ENCODE measurements around the gene KNG1.
"Not testable (repeated sequence)": the region's sequence is repeated elsewhere in the genome, so short reads cannot be mapped to it uniquely, and the experiment has no call there.

KNG1 gene

DNA sequence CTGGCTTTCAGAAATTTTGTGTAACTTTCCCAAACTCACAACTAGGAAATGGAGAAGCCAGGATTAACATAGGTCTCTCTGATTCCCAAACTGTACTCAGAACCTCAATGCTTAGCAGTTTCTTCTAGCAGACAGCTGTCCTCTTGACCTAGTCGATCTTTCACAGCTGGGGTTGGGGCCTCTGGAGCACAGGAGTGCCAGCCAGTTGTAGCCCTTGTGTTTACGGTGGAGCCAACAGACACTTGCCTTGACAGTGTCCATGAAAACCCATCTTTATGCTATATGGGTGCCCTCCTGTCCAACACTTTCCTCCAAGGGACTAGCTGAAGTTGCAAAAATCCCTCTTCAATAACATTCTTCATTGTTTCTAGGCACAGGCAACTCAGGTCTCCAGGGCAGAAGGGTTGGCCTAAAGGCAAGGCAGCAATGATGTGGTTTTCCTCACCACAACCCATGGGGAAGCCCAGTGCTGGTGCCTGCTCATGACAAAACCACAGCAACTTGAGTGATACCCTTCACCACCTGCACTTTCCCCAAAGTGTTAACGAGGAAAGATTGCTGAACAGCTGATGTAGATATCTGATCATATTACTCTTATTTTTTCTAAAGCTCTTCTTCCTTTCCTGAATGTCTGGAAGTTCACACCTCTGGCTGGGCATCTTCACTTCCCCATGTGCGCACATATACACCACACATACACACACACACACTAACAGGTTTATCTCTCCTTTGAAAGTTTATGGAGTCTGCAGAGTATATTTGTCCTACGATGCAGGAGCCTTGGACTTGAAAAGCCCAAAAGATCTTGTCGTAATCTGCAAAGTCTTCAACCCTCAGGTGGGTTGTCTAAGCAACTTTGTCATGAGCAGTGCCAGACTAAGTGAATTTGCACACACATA lies 11.0 kb upstream of the KNG1 start:
- Histone ChIP-seq H4K8ac (ENCODE audit: low read length) (no peak overlapping the region), H2AFZ (ENCODE audit: low read depth, low read length) (no peak overlapping the region), H3K79me1 (replicated peaks; ENCODE audit: low read length, poor library complexity, severe bottlenecking) (no peaks in the 10 kb centered on the region), H3K27ac (ENCODE audit: low read length, poor library complexity, severe bottlenecking) (no peak overlapping the region), H2BK15ac (ENCODE audit: low read depth, poor library complexity, severe bottlenecking) (no peak overlapping the region), H3K4me1 (ENCODE audit: control insufficient read depth, insufficient read depth, low read depth, low read length) (no peaks in the 10 kb centered on the region), H3K4me3 (ENCODE audit: insufficient read depth in 1 of 2, low read depth in 1 of 2, low read length in 2 of 2) (no peak overlapping the region), H2AK5ac (ENCODE audit: low read length, severe bottlenecking) (no peak overlapping the region), H2BK120ac (ENCODE audit: low read depth, low read length) (no peak overlapping the region), H3K4me2 (ENCODE audit: low read length, poor library complexity, severe bottlenecking) (no peak overlapping the region), H3K36me3 (ENCODE audit: control insufficient read depth in 1 of 2, insufficient read depth in 2 of 2, low read depth in 1 of 2, low read length in 2 of 2) (no peaks in the 10 kb centered on the region), H2BK5ac (ENCODE audit: low read depth, low read length, poor library complexity, severe bottlenecking) (no peak overlapping the region), H2BK12ac (ENCODE audit: low read length in 2 of 2) (no peak overlapping the region), H3K27me3 (ENCODE audit: control insufficient read depth in 1 of 2, insufficient read depth in 1 of 2, low read length in 2 of 2) (peaks cover 15 to 20% of the 10 kb centered on the region in 2 experiments), H3K4ac (ENCODE audit: low read depth in 1 of 2, low read length in 2 of 2) (no peak overlapping the region), H3K23ac (ENCODE audit: low read length in 2 of 2) (no peak overlapping the region), H3K18ac (ENCODE audit: low read depth in 1 of 2, low read length in 2 of 2) (no peak overlapping the region), H3K9ac (ENCODE audit: low read length) (no peak overlapping the region), H4K91ac (ENCODE audit: low read length) (no peak overlapping the region), H3K14ac (ENCODE audit: low read length in 2 of 2) (no peak overlapping the region), H3K9me3 (ENCODE audit: control insufficient read depth, low read length) (no peaks in the 10 kb centered on the region)
- WGBS: 87% methylated on average over 5 of the region's 6 CpGs
- DNase-seq: no peak

- H3K23ac ChIP-seq (ENCODE audit: low read length in 2 of 2): no peak overlapping the region
- H3K27me3 ChIP-seq (ENCODE audit: control insufficient read depth in 1 of 2, insufficient read depth in 1 of 2, low read length in 2 of 2): peaks cover 28% of the 10 kb centered on the region in 2 experiments
- H4K8ac ChIP-seq (ENCODE audit: low read length): no peak overlapping the region
- H3K36me3 ChIP-seq (ENCODE audit: control insufficient read depth in 1 of 2, insufficient read depth in 2 of 2, low read depth in 1 of 2, low read length in 2 of 2): no peaks in the 10 kb centered on the region
- no peak overlapping the region for H4K91ac ChIP-seq (ENCODE audit: low read length)
- WGBS: 61% methylated on average over 5 of the region's 6 CpGs
- no peaks in the 10 kb centered on the region for H3K79me1 ChIP-seq (replicated peaks; ENCODE audit: low read length, poor library complexity, severe bottlenecking)
- no peak overlapping the region for H3K18ac ChIP-seq (ENCODE audit: low read depth in 1 of 2, low read length in 2 of 2)
- no peak overlapping the region for H3K9ac ChIP-seq (ENCODE audit: low read length)
- H2AFZ ChIP-seq (ENCODE audit: low read depth, low read length): no peak overlapping the region
- no peak overlapping the region for H3K27ac ChIP-seq (ENCODE audit: low read length, poor library complexity, severe bottlenecking)
- H3K4ac ChIP-seq (ENCODE audit: low read depth in 1 of 2, low read length in 2 of 2): no peak overlapping the region
- no peak overlapping the region for H3K4me2 ChIP-seq (ENCODE audit: low read length, poor library complexity, severe bottlenecking)
- no peak overlapping the region for H2BK12ac ChIP-seq (ENCODE audit: low read length in 2 of 2)
- no peak overlapping the region for H2BK120ac ChIP-seq (ENCODE audit: low read depth, low read length)
- no peaks in the 10 kb centered on the region for H3K4me1 ChIP-seq (ENCODE audit: control insufficient read depth, insufficient read depth, low read depth, low read length)
- no peak overlapping the region for H2AK5ac ChIP-seq (ENCODE audit: low read length, severe bottlenecking)
- no peaks in the 10 kb centered on the region for H3K9me3 ChIP-seq (ENCODE audit: control insufficient read depth, low read length)
- H2BK5ac ChIP-seq (ENCODE audit: low read depth, low read length, poor library complexity, severe bottlenecking): no peak overlapping the region
- no peak overlapping the region for H3K4me3 ChIP-seq (ENCODE audit: insufficient read depth in 1 of 2, low read depth in 1 of 2, low read length in 2 of 2)
- H2BK15ac ChIP-seq (ENCODE audit: low read depth, poor library complexity, severe bottlenecking): no peak overlapping the region
- H3K14ac ChIP-seq (ENCODE audit: low read length in 2 of 2): no peak overlapping the region
- DNase-seq: no peak
Observed at GRCh38 chr3:186708983-186709679, 8.0 kb upstream of the KNG1 start.

DNA sequence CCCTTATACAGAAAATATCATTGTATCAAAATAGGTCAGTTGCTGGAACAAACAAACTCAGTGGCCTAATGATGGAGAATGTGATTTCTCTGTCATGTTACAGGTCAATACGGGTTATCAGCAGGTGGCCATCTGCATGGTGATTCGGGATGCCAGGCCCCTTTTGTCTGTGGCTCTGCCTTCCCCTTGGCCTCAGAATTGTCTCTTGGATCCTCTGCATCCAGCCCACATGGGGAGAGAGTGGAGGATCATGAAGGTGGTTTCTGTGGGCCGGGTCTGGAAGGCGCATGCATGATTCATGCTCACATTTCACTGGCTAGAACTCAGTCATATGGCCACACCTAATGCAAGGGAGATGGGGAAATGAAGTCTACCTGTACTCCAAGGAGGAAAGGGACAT lies 6.5 kb upstream of the KNG1 start:
- H2BK120ac ChIP-seq (ENCODE audit: low read depth, low read length); DNase-seq; H3K9me3 ChIP-seq (ENCODE audit: control insufficient read depth, low read length); H3K18ac ChIP-seq (ENCODE audit: low read depth in 1 of 2, low read length in 2 of 2); H3K79me1 ChIP-seq (replicated peaks; ENCODE audit: low read length, poor library complexity, severe bottlenecking); H3K23ac ChIP-seq (ENCODE audit: low read length in 2 of 2); H3K4me1 ChIP-seq (ENCODE audit: control insufficient read depth, insufficient read depth, low read depth, low read length); H3K14ac ChIP-seq (ENCODE audit: low read length in 2 of 2); H2AFZ ChIP-seq (ENCODE audit: low read depth, low read length); H2BK15ac ChIP-seq (ENCODE audit: low read depth, poor library complexity, severe bottlenecking); H4K91ac ChIP-seq (ENCODE audit: low read length); H3K4me2 ChIP-seq (ENCODE audit: low read length, poor library complexity, severe bottlenecking); H4K8ac ChIP-seq (ENCODE audit: low read length); H2AK5ac ChIP-seq (ENCODE audit: low read length, severe bottlenecking); H2BK5ac ChIP-seq (ENCODE audit: low read depth, low read length, poor library complexity, severe bottlenecking); H3K4ac ChIP-seq (ENCODE audit: low read depth in 1 of 2, low read length in 2 of 2); H3K9ac ChIP-seq (ENCODE audit: low read length); H2BK12ac ChIP-seq (ENCODE audit: low read length in 2 of 2); H3K36me3 ChIP-seq (ENCODE audit: control insufficient read depth in 1 of 2, insufficient read depth in 2 of 2, low read depth in 1 of 2, low read length in 2 of 2); H3K27ac ChIP-seq (ENCODE audit: low read length, poor library complexity, severe bottlenecking); H3K4me3 ChIP-seq (ENCODE audit: insufficient read depth in 1 of 2, low read depth in 1 of 2, low read length in 2 of 2): not testable (repeated sequence)
- peaks cover 28 to 35% of the 10 kb centered on the region in 2 experiments for H3K27me3 ChIP-seq (ENCODE audit: control insufficient read depth in 1 of 2, insufficient read depth in 1 of 2, low read length in 2 of 2)
- 78% methylated on average over 4 of the region's 4 CpGs for WGBS

GRCh38 chr3:186713499-186713898 lies 3.7 kb upstream of the KNG1 start:
- H4K91ac ChIP-seq (ENCODE audit: low read length): no peak overlapping the region
- no peak overlapping the region for H2AK5ac ChIP-seq (ENCODE audit: low read length, severe bottlenecking)
- DNase-seq: no peak
- H2BK120ac ChIP-seq (ENCODE audit: low read depth, low read length): no peak overlapping the region
- 72% methylated on average over 4 of the region's 4 CpGs for WGBS
- H3K14ac ChIP-seq (ENCODE audit: low read length in 2 of 2): no peak overlapping the region
- no peak overlapping the region for H4K8ac ChIP-seq (ENCODE audit: low read length)
- H3K27ac ChIP-seq (ENCODE audit: low read length, poor library complexity, severe bottlenecking): no peak overlapping the region
- H2AFZ ChIP-seq (ENCODE audit: low read depth, low read length): no peak overlapping the region
- no peak overlapping the region for H3K4me3 ChIP-seq (ENCODE audit: insufficient read depth in 1 of 2, low read depth in 1 of 2, low read length in 2 of 2)
- peaks cover 25 to 32% of the 10 kb centered on the region in 2 experiments for H3K27me3 ChIP-seq (ENCODE audit: control insufficient read depth in 1 of 2, insufficient read depth in 1 of 2, low read length in 2 of 2)
- no peak overlapping the region for H3K4ac ChIP-seq (ENCODE audit: low read depth in 1 of 2, low read length in 2 of 2)
- H3K18ac ChIP-seq (ENCODE audit: low read depth in 1 of 2, low read length in 2 of 2): no peak overlapping the region
- H3K4me1 ChIP-seq (ENCODE audit: control insufficient read depth, insufficient read depth, low read depth, low read length): no peaks in the 10 kb centered on the region
- H3K9me3 ChIP-seq (ENCODE audit: control insufficient read depth, low read length): no peaks in the 10 kb centered on the region
- H3K79me1 ChIP-seq (replicated peaks; ENCODE audit: low read length, poor library complexity, severe bottlenecking): no peaks in the 10 kb centered on the region
- H3K36me3 ChIP-seq (ENCODE audit: control insufficient read depth in 1 of 2, insufficient read depth in 2 of 2, low read depth in 1 of 2, low read length in 2 of 2): no peaks in the 10 kb centered on the region
- no peak overlapping the region for H2BK15ac ChIP-seq (ENCODE audit: low read depth, poor library complexity, severe bottlenecking)
- no peak overlapping the region for H3K23ac ChIP-seq (ENCODE audit: low read length in 2 of 2)
- no peak overlapping the region for H2BK5ac ChIP-seq (ENCODE audit: low read depth, low read length, poor library complexity, severe bottlenecking)
- no peak overlapping the region for H3K4me2 ChIP-seq (ENCODE audit: low read length, poor library complexity, severe bottlenecking)
- H3K9ac ChIP-seq (ENCODE audit: low read length): no peak overlapping the region
- no peak overlapping the region for H2BK12ac ChIP-seq (ENCODE audit: low read length in 2 of 2)
